Measurements from ENCODE around the gene TMEM253.

TMEM253 gene

GRCh38 chr14:21084998-21085853, 15.6 kb upstream of the TMEM253 start:
- TF ChIP-seq CTCF (conservative IDR thresholded peaks at IDR 0.05; ENCODE audit: low read depth, low read length), result no peak

GRCh38 chr14:21086908-21087293, 14.0 kb upstream of the TMEM253 start:
- DNase-seq (ENCODE audit: low read depth), result no peak
- TF ChIP-seq CTCF (conservative IDR thresholded peaks at IDR 0.05; ENCODE audit: low read depth, low read length), result no peak
- no peak overlapping the region for H3K4me3 ChIP-seq (ENCODE audit: low read length)

More at GRCh38 chr14:21084998-21085853, 15.6 kb upstream of the TMEM253 start:
- no peak overlapping the region for H3K4me3 ChIP-seq (ENCODE audit: low read length)
- DNase-seq (ENCODE audit: low read depth), result no peak

- TF ChIP-seq CTCF (conservative IDR thresholded peaks at IDR 0.05; ENCODE audit: low read depth, low read length), result no peak
- DNase-seq (ENCODE audit: low read depth), result peak; percentile 71
- no peak overlapping the region for H3K4me3 ChIP-seq (ENCODE audit: low read length)
Measured at GRCh38 chr14:21087294-21088091, 13.4 kb upstream of the TMEM253 start.

GRCh38 chr14:21088687-21089086, 12.2 kb upstream of the TMEM253 start:
- no peak overlapping the region for H3K4me3 ChIP-seq (ENCODE audit: low read length)
- TF ChIP-seq CTCF (conservative IDR thresholded peaks at IDR 0.05; ENCODE audit: low read depth, low read length), result no peak

GRCh38 chr14:21089271-21089670, 11.6 kb upstream of the TMEM253 start:
- no peak overlapping the region for H3K4me3 ChIP-seq (ENCODE audit: low read length)
- no peak for DNase-seq (ENCODE audit: low read depth)
- no peak for TF ChIP-seq CTCF (conservative IDR thresholded peaks at IDR 0.05; ENCODE audit: low read depth, low read length)

More at GRCh38 chr14:21088687-21089086, 12.2 kb upstream of the TMEM253 start:
- DNase-seq (ENCODE audit: low read depth), result no peak

- TF ChIP-seq CTCF (conservative IDR thresholded peaks at IDR 0.05; ENCODE audit: low read depth, low read length), result no peak
- DNase-seq (ENCODE audit: low read depth), result no peak
- H3K4me3 ChIP-seq (ENCODE audit: low read length), result no peak overlapping the region
Measured at GRCh38 chr14:21089877-21090193, 11.0 kb upstream of the TMEM253 start.
